WTC11 (cell line): Measurements from ENCODE around the gene RPL39L. TPM values are rescaled to one million over a fixed set of nuclear protein-coding genes. Genes with fewer than 3 reads are reported as not detected.

Experiments used
- ATAC-seq: fragments of 200-7000 bp; cut with Tn5 transposase; 2 replicates; pipeline ENCODE4 v1.10.0; 2021; ENCODE audit warnings: mild to moderate bottlenecking, moderate library complexity
- CTCF ChIA-PET: fragments of 300-600 bp; sonication (Branson Sonifier 250); formaldehyde crosslinking; loops from one replicate; lab custom pipeline; 2021; ENCODE audit warnings: antibody characterized with exemption; lab: Charles Lee
- POLR2A ChIA-PET: fragments of 350-600 bp; sonication (Branson Sonifier 250); formaldehyde crosslinking; loops from one replicate; lab custom pipeline; 2021; ENCODE audit warnings: antibody characterized with exemption; lab: Charles Lee
- DNase-seq: peaks from one replicate; pipeline ENCODE4 v3.0.0; 2021; ENCODE audit warnings: low spot score
- H3K27ac Mint-ChIP-seq: 2 replicates; pipeline ENCODE4 v1.8.0; 2021; ENCODE audit warnings: mixed read lengths
- H3K27me3 Mint-ChIP-seq: 2 replicates; pipeline ENCODE4 v1.8.0; 2021; ENCODE audit warnings: low read depth, mild to moderate bottlenecking, moderate library complexity, mixed read lengths
- H3K36me3 Mint-ChIP-seq: 2 replicates; pipeline ENCODE4 v1.8.0; 2021; ENCODE audit warnings: mixed read lengths
- H3K4me1 Mint-ChIP-seq: 2 replicates; pipeline ENCODE4 v1.8.0; 2022; ENCODE audit warnings: mixed read lengths
- H3K4me3 Mint-ChIP-seq: 2 replicates; pipeline ENCODE4 v1.8.0; 2021; ENCODE audit warnings: mild to moderate bottlenecking, moderate library complexity, mixed read lengths
- H3K9me3 Mint-ChIP-seq: 2 replicates; pipeline ENCODE4 v1.8.0; 2021; ENCODE audit warnings: mixed read lengths
- ATF1 ChIP-seq: sonication (generic); formaldehyde crosslinking; IDR thresholded peaks from 2 replicates; pipeline ENCODE4 v1.8.1; 2023; ENCODE audit warnings: mild to moderate bottlenecking, moderate library complexity, missing genetic modification reagents
- ATF2 ChIP-seq: sonication (generic); formaldehyde crosslinking; IDR thresholded peaks from 2 replicates; pipeline ENCODE4 v1.8.1; 2022; ENCODE audit warnings: low read depth, missing genetic modification reagents, borderline replicate concordance
- E2F1 ChIP-seq: sonication (generic); formaldehyde crosslinking; IDR thresholded peaks from 2 replicates; pipeline ENCODE4 v1.8.0; 2022; ENCODE audit warnings: mild to moderate bottlenecking, missing genetic modification reagents
- ESRRA ChIP-seq: sonication (generic); formaldehyde crosslinking; IDR thresholded peaks from 2 replicates; pipeline ENCODE4 v1.8.1; 2022; ENCODE audit warnings: mild to moderate bottlenecking, missing genetic modification reagents, borderline replicate concordance
- FOXJ3 ChIP-seq: sonication (generic); formaldehyde crosslinking; IDR thresholded peaks from 2 replicates; pipeline ENCODE4 v1.9.0; 2021; ENCODE audit warnings: missing genetic modification reagents, mild to moderate bottlenecking, borderline replicate concordance
- FOXP4 ChIP-seq: sonication (generic); formaldehyde crosslinking; IDR thresholded peaks from 2 replicates; pipeline ENCODE4 v1.8.0; 2022; ENCODE audit warnings: mild to moderate bottlenecking, missing genetic modification reagents
- GRHL2 ChIP-seq: fragments of 250-450 bp; sonication (Bioruptor Pico); IDR thresholded peaks from 2 replicates; pipeline ENCODE4 v1.8.0; 2022; ENCODE audit warnings: mild to moderate bottlenecking, moderate library complexity; ENCODE audit not compliant: insufficient replicate concordance, severe bottlenecking
- NR1H2 ChIP-seq: sonication (generic); formaldehyde crosslinking; IDR thresholded peaks from 2 replicates; pipeline ENCODE4 v1.9.0; 2021; ENCODE audit warnings: mild to moderate bottlenecking, moderate library complexity, missing genetic modification reagents
- RELA ChIP-seq: sonication (generic); formaldehyde crosslinking; IDR thresholded peaks from 2 replicates; pipeline ENCODE4 v1.8.1; 2022; ENCODE audit warnings: missing genetic modification reagents, mild to moderate bottlenecking, borderline replicate concordance
- RORB ChIP-seq: fragments of 250-450 bp; sonication (Bioruptor Pico); IDR thresholded peaks from 2 replicates; pipeline ENCODE4 v1.9.0; 2021; ENCODE audit warnings: mild to moderate bottlenecking
- TEAD4 ChIP-seq: sonication (generic); formaldehyde crosslinking; IDR thresholded peaks from 2 replicates; pipeline ENCODE4 v1.8.0; 2022; ENCODE audit warnings: mild to moderate bottlenecking, missing genetic modification reagents
- TP53 ChIP-seq: sonication (generic); formaldehyde crosslinking; IDR thresholded peaks from 2 replicates; pipeline ENCODE4 v1.8.1; 2023; ENCODE audit warnings: mild to moderate bottlenecking, missing genetic modification reagents
- ZBTB21 ChIP-seq: sonication (generic); formaldehyde crosslinking; IDR thresholded peaks from 2 replicates; pipeline ENCODE4 v1.8.1; 2023; ENCODE audit warnings: mild to moderate bottlenecking, missing genetic modification reagents, borderline replicate concordance
- ZNF425 ChIP-seq: fragments of 250-450 bp; sonication (Bioruptor Pico); conservative IDR thresholded peaks from 2 replicates; pipeline ENCODE4 v1.9.0; 2021; ENCODE audit warnings: mild to moderate bottlenecking
- total RNA-seq: library from RNA; stranded (reverse); gene quantifications from 3 replicates; pipeline ENCODE4 v1.2.3, GENCODE V29; 2021
- TF ChIP-seq, protein P1 (sequence below): sonication (generic); formaldehyde crosslinking; IDR thresholded peaks from 2 replicates; pipeline ENCODE4 v1.8.1; 2022; ENCODE audit warnings: mild to moderate bottlenecking, missing genetic modification reagents, moderate library complexity, borderline replicate concordance
- TF ChIP-seq, protein P2 (sequence below): fragments of 200-600 bp; IDR thresholded peaks from 2 replicates; pipeline ENCODE4 v1.8.0; 2022; ENCODE audit warnings: antibody characterized with exemption
- TF ChIP-seq, protein P3 (sequence below): sonication (generic); formaldehyde crosslinking; IDR thresholded peaks from 2 replicates; pipeline ENCODE4 v1.8.1; 2022; ENCODE audit warnings: mild to moderate bottlenecking, moderate library complexity, missing genetic modification reagents
- TF ChIP-seq, protein P4 (sequence below): sonication (generic); formaldehyde crosslinking; IDR thresholded peaks from 2 replicates; pipeline ENCODE4 v1.8.1; 2023; ENCODE audit warnings: mild to moderate bottlenecking, missing genetic modification reagents, moderate library complexity

The RPL39L gene
- total RNA-seq, 1 experiment from 2014 or later: 78.3 TPM

GRCh38 chr3:187077537-187077936 lies 61.8 kb downstream of the RPL39L start (continued):
- TF ChIP-seq GRHL2 (CRISPR knock-in tag) (no peak), TEAD4 (CRISPR knock-in tag) (no peak), RORB (CRISPR knock-in tag) (no peak), ATF1 (CRISPR knock-in tag) (no peak), ATF2 (CRISPR knock-in tag) (no peak), ESRRA (CRISPR knock-in tag) (no peak), NR1H2 (CRISPR knock-in tag) (no peak), ZNF425 (CRISPR knock-in tag) (no peak), FOXJ3 (no peak)
- TF ChIP-seq, protein P1, sequence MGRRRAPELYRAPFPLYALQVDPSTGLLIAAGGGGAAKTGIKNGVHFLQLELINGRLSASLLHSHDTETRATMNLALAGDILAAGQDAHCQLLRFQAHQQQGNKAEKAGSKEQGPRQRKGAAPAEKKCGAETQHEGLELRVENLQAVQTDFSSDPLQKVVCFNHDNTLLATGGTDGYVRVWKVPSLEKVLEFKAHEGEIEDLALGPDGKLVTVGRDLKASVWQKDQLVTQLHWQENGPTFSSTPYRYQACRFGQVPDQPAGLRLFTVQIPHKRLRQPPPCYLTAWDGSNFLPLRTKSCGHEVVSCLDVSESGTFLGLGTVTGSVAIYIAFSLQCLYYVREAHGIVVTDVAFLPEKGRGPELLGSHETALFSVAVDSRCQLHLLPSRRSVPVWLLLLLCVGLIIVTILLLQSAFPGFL (CRISPR knock-in tag): no peak
- TF ChIP-seq, protein P2, sequence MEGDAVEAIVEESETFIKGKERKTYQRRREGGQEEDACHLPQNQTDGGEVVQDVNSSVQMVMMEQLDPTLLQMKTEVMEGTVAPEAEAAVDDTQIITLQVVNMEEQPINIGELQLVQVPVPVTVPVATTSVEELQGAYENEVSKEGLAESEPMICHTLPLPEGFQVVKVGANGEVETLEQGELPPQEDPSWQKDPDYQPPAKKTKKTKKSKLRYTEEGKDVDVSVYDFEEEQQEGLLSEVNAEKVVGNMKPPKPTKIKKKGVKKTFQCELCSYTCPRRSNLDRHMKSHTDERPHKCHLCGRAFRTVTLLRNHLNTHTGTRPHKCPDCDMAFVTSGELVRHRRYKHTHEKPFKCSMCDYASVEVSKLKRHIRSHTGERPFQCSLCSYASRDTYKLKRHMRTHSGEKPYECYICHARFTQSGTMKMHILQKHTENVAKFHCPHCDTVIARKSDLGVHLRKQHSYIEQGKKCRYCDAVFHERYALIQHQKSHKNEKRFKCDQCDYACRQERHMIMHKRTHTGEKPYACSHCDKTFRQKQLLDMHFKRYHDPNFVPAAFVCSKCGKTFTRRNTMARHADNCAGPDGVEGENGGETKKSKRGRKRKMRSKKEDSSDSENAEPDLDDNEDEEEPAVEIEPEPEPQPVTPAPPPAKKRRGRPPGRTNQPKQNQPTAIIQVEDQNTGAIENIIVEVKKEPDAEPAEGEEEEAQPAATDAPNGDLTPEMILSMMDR: no peak

GRCh38 chr3:187077085-187077484 lies 62.2 kb downstream of the RPL39L start:
- H3K9me3 Mint-ChIP-seq: no peaks in the 10 kb centered on the region
- CTCF ChIA-PET: interaction anchor here (0.8 kb wide), 1 partner anchor 63 kb away, joined by 4 read pairs; no protein-coding TSS in a partner anchor
- POLR2A ChIA-PET: no interaction called here
- no peak for DNase-seq
- no peak for ATAC-seq
- peaks cover 30% of the 10 kb centered on the region for H3K4me1 Mint-ChIP-seq
- no peak overlapping the region for H3K27ac Mint-ChIP-seq
- no peak overlapping the region for H3K4me3 Mint-ChIP-seq
- no peaks in the 10 kb centered on the region for H3K27me3 Mint-ChIP-seq
- peaks cover 53% of the 10 kb centered on the region for H3K36me3 Mint-ChIP-seq
- TF ChIP-seq, protein P3, sequence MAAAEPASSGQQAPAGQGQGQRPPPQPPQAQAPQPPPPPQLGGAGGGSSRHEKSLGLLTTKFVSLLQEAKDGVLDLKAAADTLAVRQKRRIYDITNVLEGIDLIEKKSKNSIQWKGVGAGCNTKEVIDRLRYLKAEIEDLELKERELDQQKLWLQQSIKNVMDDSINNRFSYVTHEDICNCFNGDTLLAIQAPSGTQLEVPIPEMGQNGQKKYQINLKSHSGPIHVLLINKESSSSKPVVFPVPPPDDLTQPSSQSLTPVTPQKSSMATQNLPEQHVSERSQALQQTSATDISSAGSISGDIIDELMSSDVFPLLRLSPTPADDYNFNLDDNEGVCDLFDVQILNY (CRISPR knock-in tag): no peak
- TF ChIP-seq ZBTB21 (CRISPR knock-in tag) (no peak), RELA (CRISPR knock-in tag) (no peak), TP53 (no peak), E2F1 (no peak), FOXP4 (CRISPR knock-in tag) (no peak)
- TF ChIP-seq, protein P4, sequence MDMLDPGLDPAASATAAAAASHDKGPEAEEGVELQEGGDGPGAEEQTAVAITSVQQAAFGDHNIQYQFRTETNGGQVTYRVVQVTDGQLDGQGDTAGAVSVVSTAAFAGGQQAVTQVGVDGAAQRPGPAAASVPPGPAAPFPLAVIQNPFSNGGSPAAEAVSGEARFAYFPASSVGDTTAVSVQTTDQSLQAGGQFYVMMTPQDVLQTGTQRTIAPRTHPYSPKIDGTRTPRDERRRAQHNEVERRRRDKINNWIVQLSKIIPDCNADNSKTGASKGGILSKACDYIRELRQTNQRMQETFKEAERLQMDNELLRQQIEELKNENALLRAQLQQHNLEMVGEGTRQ: no peak
